AG04449 (cell line): ENCODE results near the gene MPO.

Experiments
- CTCF ChIA-PET: fragments of 350-600 bp; formaldehyde crosslinking; extraction: SDS; loops from one replicate; lab custom pipeline; 2021; ENCODE audit warnings: antibody characterized with exemption; lab: Yijun Ruan, JAX
- POLR2A ChIA-PET: fragments of 400-600, 350-600 bp; formaldehyde crosslinking; extraction: SDS; loops from one replicate; lab custom pipeline; 2020; ENCODE audit warnings: antibody characterized with exemption, inconsistent platforms; lab: Yijun Ruan, JAX
- DNase-seq: peaks from one replicate; pipeline ENCODE4 v3.0.0-alpha.2; 2010; ENCODE audit warnings: low read depth, low spot score
- H3K4me3 ChIP-seq: 2 replicates; pipeline ENCODE4 v1.5.1; 2011; ENCODE audit warnings: low read depth, mild to moderate bottlenecking, control low read depth, low read length
- TF ChIP-seq, protein P1 (sequence below): IDR thresholded peaks from one replicate; pipeline ENCODE4 v1.5.1; 2011; ENCODE audit warnings: mild to moderate bottlenecking, moderate library complexity, low read length, control low read depth, inconsistent platforms; ENCODE audit not compliant: insufficient read depth; ENCODE audit errors: missing control alignments

The MPO gene

DNA sequence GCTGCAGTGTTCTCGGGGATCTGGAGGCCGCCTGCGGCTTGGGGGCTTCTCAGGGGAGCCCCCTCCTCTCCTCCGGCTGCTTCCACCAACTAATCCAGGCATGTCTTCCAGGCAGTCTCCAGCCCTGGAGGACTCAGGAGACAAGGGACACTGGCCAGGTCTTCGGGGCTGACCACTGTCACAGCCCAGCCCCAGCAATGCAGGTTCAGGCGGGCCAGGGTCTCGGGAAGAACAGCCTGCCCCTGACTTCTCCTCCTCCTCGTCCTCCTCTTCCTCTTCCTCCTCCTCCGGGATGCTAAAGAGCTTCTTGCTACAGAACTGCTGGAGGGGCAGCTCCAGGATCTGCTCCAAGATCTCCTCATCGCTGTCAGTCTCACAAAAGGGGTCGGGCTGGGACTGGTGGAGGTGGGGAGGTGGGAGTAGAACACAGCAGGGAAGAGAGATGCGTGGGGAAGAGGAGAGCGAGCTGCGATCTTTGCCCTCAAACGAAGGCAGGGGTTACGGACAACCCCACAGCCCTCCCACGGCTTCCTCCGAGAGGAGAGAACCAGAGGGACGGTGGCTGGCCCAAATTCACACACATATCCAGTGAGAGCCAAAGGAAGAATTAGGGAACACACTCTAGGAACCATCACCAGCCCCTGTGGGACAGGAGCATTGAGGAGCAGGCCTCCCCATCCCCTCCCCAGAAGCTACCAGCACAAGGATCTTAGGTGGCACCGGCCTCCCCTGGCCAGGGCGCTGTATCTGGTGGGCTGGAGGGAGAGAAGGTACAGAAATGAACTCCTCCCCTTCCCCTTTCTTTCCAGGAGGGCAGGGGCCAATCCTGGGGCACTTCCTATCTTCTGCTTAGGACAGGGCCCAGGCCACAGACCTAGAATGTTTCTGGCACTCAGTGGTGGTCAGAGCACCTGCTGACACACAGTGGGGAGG lies 28.5 kb upstream of the MPO start:
- DNase-seq = no peak
- POLR2A ChIA-PET = no interaction called here
- TF ChIP-seq, protein P1, sequence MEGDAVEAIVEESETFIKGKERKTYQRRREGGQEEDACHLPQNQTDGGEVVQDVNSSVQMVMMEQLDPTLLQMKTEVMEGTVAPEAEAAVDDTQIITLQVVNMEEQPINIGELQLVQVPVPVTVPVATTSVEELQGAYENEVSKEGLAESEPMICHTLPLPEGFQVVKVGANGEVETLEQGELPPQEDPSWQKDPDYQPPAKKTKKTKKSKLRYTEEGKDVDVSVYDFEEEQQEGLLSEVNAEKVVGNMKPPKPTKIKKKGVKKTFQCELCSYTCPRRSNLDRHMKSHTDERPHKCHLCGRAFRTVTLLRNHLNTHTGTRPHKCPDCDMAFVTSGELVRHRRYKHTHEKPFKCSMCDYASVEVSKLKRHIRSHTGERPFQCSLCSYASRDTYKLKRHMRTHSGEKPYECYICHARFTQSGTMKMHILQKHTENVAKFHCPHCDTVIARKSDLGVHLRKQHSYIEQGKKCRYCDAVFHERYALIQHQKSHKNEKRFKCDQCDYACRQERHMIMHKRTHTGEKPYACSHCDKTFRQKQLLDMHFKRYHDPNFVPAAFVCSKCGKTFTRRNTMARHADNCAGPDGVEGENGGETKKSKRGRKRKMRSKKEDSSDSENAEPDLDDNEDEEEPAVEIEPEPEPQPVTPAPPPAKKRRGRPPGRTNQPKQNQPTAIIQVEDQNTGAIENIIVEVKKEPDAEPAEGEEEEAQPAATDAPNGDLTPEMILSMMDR = no peak
- CTCF ChIA-PET = interaction anchor here (3.0 kb wide), 1 partner anchor 9 kb away, joined by 20 read pairs; no protein-coding TSS in a partner anchor
- no peak overlapping the region for H3K4me3 ChIP-seq

DNA sequence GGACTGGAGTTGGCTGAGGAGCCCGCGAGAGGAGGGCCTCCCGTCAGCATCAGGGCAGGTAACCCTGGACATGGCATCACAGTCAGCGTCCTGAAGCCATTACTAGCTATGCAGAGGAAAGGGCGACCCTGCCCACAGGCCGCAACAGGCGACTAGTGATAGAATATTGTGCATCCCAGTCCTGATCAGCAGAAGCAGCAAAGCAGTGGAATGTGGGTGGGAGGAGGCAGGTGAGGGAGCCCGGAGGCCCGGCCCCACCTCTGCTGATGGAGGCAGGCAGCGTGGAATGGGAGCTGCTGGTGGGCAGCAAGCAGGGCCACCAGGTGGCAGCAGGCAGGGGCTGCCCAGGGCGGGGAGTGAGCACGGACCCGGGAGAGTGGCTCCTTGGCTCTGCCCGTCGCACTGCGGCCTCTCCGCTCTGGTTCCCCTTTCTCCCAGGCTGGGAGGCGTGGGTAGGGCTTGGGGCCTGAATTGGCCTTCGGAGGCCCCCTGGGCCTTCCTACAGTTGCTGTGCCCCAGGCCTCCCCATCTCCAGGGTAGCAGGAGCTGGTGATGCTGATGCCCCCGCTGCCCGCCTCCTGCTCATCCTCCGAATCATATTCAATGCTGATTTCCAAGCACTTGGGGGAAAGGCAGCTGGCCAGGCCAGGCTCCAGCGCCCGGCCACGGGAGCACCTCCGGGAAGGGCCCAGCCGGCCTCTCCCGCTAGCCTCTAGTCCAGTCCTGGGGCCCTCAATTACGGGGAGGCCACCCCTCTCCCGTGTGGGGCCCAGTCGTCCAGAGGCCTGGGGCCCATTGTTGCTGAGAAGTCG lies 27.6 kb upstream of the MPO start:
- ChIA-PET POLR2A (no interaction called here), CTCF (interaction anchor here (1.9 to 3.0 kb wide), 2 partner anchors 9 to 140 kb away, joined by 5 to 20 read pairs; no protein-coding TSS in a partner anchor)
- no peak for DNase-seq
- no peak overlapping the region for H3K4me3 ChIP-seq
- TF ChIP-seq, protein P1 = peak; percentile 45

- ChIA-PET POLR2A (no interaction called here), CTCF (interaction anchor here (0.9 to 3.0 kb wide), 5 partner anchors 10 to 141 kb away, joined by 3 to 20 read pairs (median 3); partner anchors contain the start of genes RNF43 and SUPT4H1)
- TF ChIP-seq, protein P1 = no peak
- no peak overlapping the region for H3K4me3 ChIP-seq
- no peak for DNase-seq
Observed at GRCh38 chr17:58307468-58308172, 26.9 kb upstream of the MPO start.

- no peak for DNase-seq
- TF ChIP-seq, protein P1 = no peak
- ChIA-PET POLR2A (no interaction called here), CTCF (interaction anchor here (1.0 to 4.3 kb wide), 3 partner anchors 10 to 142 kb away, joined by 3 to 30 read pairs (median 3); no protein-coding TSS in a partner anchor)
- H3K4me3 ChIP-seq = no peak overlapping the region
Observed at GRCh38 chr17:58306131-58306951, 25.6 kb upstream of the MPO start.

GRCh38 chr17:58305626-58306025 lies 24.9 kb upstream of the MPO start:
- no peak for DNase-seq
- TF ChIP-seq, protein P1 = no peak
- CTCF ChIA-PET = interaction anchor here (1.0 to 4.3 kb wide), 5 partner anchors 11 to 143 kb away, joined by 3 to 30 read pairs (median 4); no protein-coding TSS in a partner anchor
- H3K4me3 ChIP-seq = no peak overlapping the region
- POLR2A ChIA-PET = no interaction called here
